Stimulated activated CD8-positive, alpha-beta memory T cell treated with anti-CD3 and anti-CD28 coated beads, Interleukin-2, amount 100 ng/mL, for 48 hours (primary cell): Measurements from ENCODE around the gene TEX47.

Experiments used
- DNase-seq, 2 donors: peaks; one replicate each; pipeline ENCODE4 v3.0.0-alpha.2; 2020; ENCODE audit warnings: low read depth in 2 of 2

The TEX47 gene

GRCh38 chr7:88746126-88746525, 49.4 kb downstream of the TEX47 start:
- DNase-seq, result no peak
